Measurements from ENCODE around the gene SLC5A8.

GRCh38 chr12:101204602-101205304, 5.3 kb downstream of the SLC5A8 start:
- TF ChIP-seq CTCF (IDR thresholded peaks at IDR 0.05) (no peak), POLR2A (IDR thresholded peaks at IDR 0.05) (no peak)
